ENCODE measurements around the gene SPTLC1. TPM values are rescaled to one million over a fixed set of nuclear protein-coding genes. Genes with fewer than 3 reads are reported as not detected.

SPTLC1 gene
- total RNA-seq, 1 experiment from 2014 or later = 68.0 TPM

GRCh38 chr9:91986248-91986647, 129.0 kb downstream of the SPTLC1 start:
- no peaks in the 10 kb centered on the region for H3K4me1 Mint-ChIP-seq (ENCODE audit: insufficient read depth, unreplicated experiment)
- no TSS peak for BruUV-seq (replicated peaks)
- TF ChIP-seq CTCF (IDR thresholded peaks at IDR 0.05; ENCODE audit: unreplicated experiment) = no peak
- ChIA-PET POLR2A (no interaction called here), CTCF (no interaction called here)
- no peak overlapping the region for H3K4me3 Mint-ChIP-seq (ENCODE audit: unreplicated experiment)
- peaks cover 19% of the 10 kb centered on the region for H3K27me3 Mint-ChIP-seq (ENCODE audit: insufficient read depth, unreplicated experiment)
- H3K36me3 Mint-ChIP-seq (ENCODE audit: insufficient read depth, unreplicated experiment) = no peaks in the 10 kb centered on the region
- no peaks in the 10 kb centered on the region for H3K9me3 Mint-ChIP-seq (ENCODE audit: unreplicated experiment)
- intact Hi-C loops (cut with micrococcal nuclease) = no loop called here
- no peak for DNase-seq (ENCODE audit: unreplicated experiment)
- H3K27ac Mint-ChIP-seq (ENCODE audit: low read depth, unreplicated experiment) = no peak overlapping the region

- intact Hi-C loops (cut with micrococcal nuclease) = no loop called here
- Mint-ChIP-seq H3K9me3 (ENCODE audit: unreplicated experiment) (no peaks in the 10 kb centered on the region), H3K27me3 (ENCODE audit: insufficient read depth, unreplicated experiment) (peaks cover 15% of the 10 kb centered on the region), H3K4me3 (ENCODE audit: unreplicated experiment) (no peak overlapping the region), H3K36me3 (ENCODE audit: insufficient read depth, unreplicated experiment) (no peaks in the 10 kb centered on the region), H3K4me1 (ENCODE audit: insufficient read depth, unreplicated experiment) (no peaks in the 10 kb centered on the region), H3K27ac (ENCODE audit: low read depth, unreplicated experiment) (no peak overlapping the region)
- POLR2A ChIA-PET = no interaction called here
- CTCF ChIA-PET = no interaction called here
- BruUV-seq (replicated peaks) = no TSS peak
- no peak for TF ChIP-seq CTCF (IDR thresholded peaks at IDR 0.05; ENCODE audit: unreplicated experiment)
- DNase-seq (ENCODE audit: unreplicated experiment) = no peak
Observed at GRCh38 chr9:91985692-91986091, 129.5 kb downstream of the SPTLC1 start.

Other genes with a start within 250 kb of the SPTLC1 start
- gene ROR2, start 165.2 kb downstream of the SPTLC1 start, total RNA-seq (2022) = 0.10 and 0.84 TPM in 2 replicates
- 390 and 403 TPM in 2 replicates for gene IARS1, start 178.3 kb upstream of the SPTLC1 start, total RNA-seq (2022)
- gene NOL8, start 209.9 kb upstream of the SPTLC1 start, total RNA-seq (2022) = 38.7 and 41.8 TPM in 2 replicates
- gene CENPP, start 210.5 kb upstream of the SPTLC1 start, total RNA-seq (2022) = 1.5 and 4.2 TPM in 2 replicates

All from MCF 10A (cell line).